Mesodermal cell (in vitro differentiated cells): ENCODE data around the gene TSNAX.
"Not testable (repeated sequence)": the region's sequence is repeated elsewhere in the genome, so short reads cannot be mapped to it uniquely, and the experiment has no call there.

Experiments used
- H3K27ac ChIP-seq: 2 replicates; pipeline ENCODE4 v1.7.0; 2013; ENCODE audit warnings: mild to moderate bottlenecking, low read depth, low read length, moderate library complexity; ENCODE audit not compliant: severe bottlenecking
- H3K36me3 ChIP-seq: 2 replicates; pipeline ENCODE4 v1.7.1; 2013; ENCODE audit warnings: mild to moderate bottlenecking, low read length, moderate library complexity; ENCODE audit not compliant: control insufficient read depth, insufficient read depth
- H3K4me1 ChIP-seq: one replicate; pipeline ENCODE4 v1.7.1; 2013; ENCODE audit warnings: mild to moderate bottlenecking, low read length; ENCODE audit not compliant: insufficient read depth, control insufficient read depth, poor library complexity, severe bottlenecking
- H3K4me3 ChIP-seq: 2 replicates; pipeline ENCODE4 v1.7.0; 2013; ENCODE audit warnings: low read length, control low read depth, mild to moderate bottlenecking; ENCODE audit not compliant: insufficient read depth, poor library complexity, severe bottlenecking; ENCODE audit errors: extremely low read depth
- H3K9me3 ChIP-seq: 2 replicates; pipeline ENCODE4 v1.7.1; 2013; ENCODE audit warnings: mild to moderate bottlenecking, low read length, moderate library complexity; ENCODE audit not compliant: control insufficient read depth
- WGBS, 2 experiments: methylation state at CpG; one replicate each; pipeline ENCODE4 v1.1.5; 2013; ENCODE audit warnings: missing lambda C conversion rate in 2 of 2; ENCODE audit not compliant: insufficient coverage in 2 of 2; 5-methylcytosine and 5-hydroxymethylcytosine counted together

Gene TSNAX

DNA sequence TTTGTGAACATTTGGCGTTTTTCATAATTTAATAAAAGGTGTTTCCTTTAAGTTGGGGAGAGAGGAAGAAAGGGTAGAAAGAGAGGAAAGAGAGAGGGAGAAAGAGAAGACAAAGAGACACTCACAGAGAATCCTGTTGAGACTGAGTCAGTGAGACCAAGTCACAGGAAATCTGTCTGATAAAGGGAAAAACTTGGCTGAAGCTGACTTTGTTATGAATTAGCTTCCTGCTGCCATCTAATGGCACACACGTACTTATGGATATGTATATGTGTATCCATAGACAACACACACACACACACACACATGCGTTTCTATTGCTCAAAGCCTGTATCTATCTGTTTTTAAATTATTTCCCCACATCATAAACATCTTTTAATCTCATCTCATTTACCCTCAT is 55.6 kb downstream of the TSNAX start:
- H3K27ac ChIP-seq: no peak overlapping the region
- H3K9me3 ChIP-seq: no peaks in the 10 kb centered on the region
- H3K36me3 ChIP-seq: no peaks in the 10 kb centered on the region
- H3K4me1 ChIP-seq: no peaks in the 10 kb centered on the region
- whole genome bisulfite sequencing, 2 experiments: 83 to 90% methylated on average over 1 of the region's 3 CpGs
- no peak overlapping the region for H3K4me3 ChIP-seq

DNA sequence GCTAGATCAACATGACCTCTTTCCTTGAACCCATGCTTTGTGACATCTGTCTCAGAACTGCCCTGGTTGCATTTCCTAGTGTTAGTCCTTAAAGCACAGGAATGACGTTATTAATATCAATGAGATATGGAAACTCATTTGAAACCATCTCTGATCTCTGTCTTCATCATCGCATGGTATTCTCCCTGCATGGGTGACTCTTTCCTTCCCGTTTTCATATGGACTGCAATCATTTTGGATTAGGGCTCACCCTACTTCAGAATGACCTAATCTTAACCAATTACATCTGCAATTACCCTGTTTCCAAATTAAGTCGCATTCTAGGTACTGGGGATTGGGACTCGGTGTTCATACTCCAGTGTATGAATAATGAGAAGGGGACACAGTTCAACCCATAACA is 56.5 kb downstream of the TSNAX start:
- Histone ChIP-seq H3K4me1 (no peaks in the 10 kb centered on the region), H3K4me3 (no peak overlapping the region), H3K36me3 (no peaks in the 10 kb centered on the region), H3K9me3 (no peaks in the 10 kb centered on the region), H3K27ac (no peak overlapping the region)
- WGBS, 2 experiments: 86 to 100% methylated on average over 1 to 2 of the region's 5 CpGs

- Histone ChIP-seq H3K36me3 (no peaks in the 10 kb centered on the region), H3K27ac (peak overlapping the region; percentile 64), H3K4me1 (no peaks in the 10 kb centered on the region), H3K9me3 (no peaks in the 10 kb centered on the region), H3K4me3 (no peak overlapping the region)
- WGBS, 2 experiments: 20 to 67% methylated on average over 1 to 5 of the region's 12 CpGs
Observed at GRCh38 chr1:231590453-231591198, 62.2 kb downstream of the TSNAX start.

- H3K36me3 ChIP-seq: no peaks in the 10 kb centered on the region
- no peak overlapping the region for H3K4me3 ChIP-seq
- no peaks in the 10 kb centered on the region for H3K4me1 ChIP-seq
- no peaks in the 10 kb centered on the region for H3K9me3 ChIP-seq
- WGBS, 2 experiments: 79 to 83% methylated on average over 8 to 9 of the region's 11 CpGs
- no peak overlapping the region for H3K27ac ChIP-seq
Observed at GRCh38 chr1:231591466-231591865, 63.0 kb downstream of the TSNAX start.

GRCh38 chr1:231592809-231593208 is 64.3 kb downstream of the TSNAX start:
- no peaks in the 10 kb centered on the region for H3K4me1 ChIP-seq
- no peak overlapping the region for H3K4me3 ChIP-seq
- H3K27ac ChIP-seq: no peak overlapping the region
- no peaks in the 10 kb centered on the region for H3K9me3 ChIP-seq
- H3K36me3 ChIP-seq: no peaks in the 10 kb centered on the region
- no CpG with 5 or more reads among the region's 1 CpG for WGBS, 2 experiments

- not testable (repeated sequence) for H3K27ac ChIP-seq, H3K4me3 ChIP-seq, H3K36me3 ChIP-seq, H3K9me3 ChIP-seq, H3K4me1 ChIP-seq
- WGBS, 2 experiments: no CpG with 5 or more reads among the region's 1 CpG
Observed at GRCh38 chr1:231593264-231593663, 64.8 kb downstream of the TSNAX start.

DNA sequence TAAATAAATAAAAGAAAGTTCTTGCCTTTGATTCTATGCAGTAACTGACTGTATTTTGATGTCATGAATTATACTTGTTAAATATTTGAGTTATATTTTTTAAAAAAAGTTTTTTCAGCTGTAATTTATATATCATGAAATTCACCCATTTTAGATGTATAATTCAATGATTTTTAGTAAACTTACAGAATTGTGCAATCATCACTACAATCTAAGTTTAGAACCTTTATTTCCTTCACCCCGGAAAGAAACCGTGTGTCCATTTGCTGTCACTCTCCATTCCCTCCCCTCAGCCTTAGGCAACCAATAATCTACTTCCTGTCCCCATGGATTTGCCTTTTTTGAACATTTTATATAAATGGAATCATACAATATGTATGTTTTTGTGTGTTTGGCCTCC is 65.7 kb downstream of the TSNAX start:
- H3K27ac ChIP-seq: no peak overlapping the region
- 63% methylated on average over 2 of the region's 2 CpGs; no CpG with 5 or more reads in 1 of the 2 experiments for WGBS, 2 experiments
- H3K4me3 ChIP-seq: no peak overlapping the region
- no peaks in the 10 kb centered on the region for H3K4me1 ChIP-seq
- H3K36me3 ChIP-seq: no peaks in the 10 kb centered on the region
- no peaks in the 10 kb centered on the region for H3K9me3 ChIP-seq

DNA sequence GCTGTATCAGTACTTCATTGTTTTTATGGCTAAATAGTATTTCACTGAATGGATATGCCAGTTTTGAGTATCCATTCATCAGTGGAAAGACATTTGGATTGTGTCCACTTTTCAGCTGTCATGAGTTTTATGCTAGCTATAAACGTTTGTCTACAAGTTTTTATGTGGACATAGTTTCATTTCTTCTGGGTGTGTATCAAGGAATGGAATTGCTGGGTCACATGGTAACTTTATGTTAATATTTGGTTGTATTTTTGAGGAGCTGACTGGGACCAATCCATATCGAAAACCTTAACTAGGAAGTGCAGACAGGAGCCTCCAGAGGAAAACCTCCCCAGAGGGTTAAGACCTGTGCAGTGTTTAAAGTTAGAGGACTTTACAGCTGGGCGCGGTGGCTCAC is 66.3 kb downstream of the TSNAX start:
- WGBS, 2 experiments: 82 to 90% methylated on average over 4 of the region's 4 CpGs
- no peaks in the 10 kb centered on the region for H3K36me3 ChIP-seq
- H3K27ac ChIP-seq: no peak overlapping the region
- H3K4me1 ChIP-seq: no peaks in the 10 kb centered on the region
- H3K4me3 ChIP-seq: no peak overlapping the region
- no peaks in the 10 kb centered on the region for H3K9me3 ChIP-seq

- WGBS, 2 experiments: 41 to 42% methylated on average over 2 to 4 of the region's 5 CpGs
- H3K9me3 ChIP-seq: no peaks in the 10 kb centered on the region
Observed at GRCh38 chr1:231596337-231596791, 67.9 kb downstream of the TSNAX start.

GRCh38 chr1:231597971-231598370 is 69.5 kb downstream of the TSNAX start:
- no peak overlapping the region for H3K4me3 ChIP-seq
- H3K4me1 ChIP-seq: no peaks in the 10 kb centered on the region
- H3K9me3 ChIP-seq: no peaks in the 10 kb centered on the region
- H3K36me3 ChIP-seq: no peaks in the 10 kb centered on the region
- no CpG with 5 or more reads among the region's 1 CpG for WGBS, 2 experiments
- H3K27ac ChIP-seq: no peak overlapping the region

More at GRCh38 chr1:231596337-231596791, 67.9 kb downstream of the TSNAX start:
- Histone ChIP-seq H3K4me1 (no peaks in the 10 kb centered on the region), H3K36me3 (no peaks in the 10 kb centered on the region), H3K27ac (no peak overlapping the region), H3K4me3 (no peak overlapping the region)

- no peak overlapping the region for H3K4me3 ChIP-seq
- H3K27ac ChIP-seq: no peak overlapping the region
- H3K9me3 ChIP-seq: no peaks in the 10 kb centered on the region
- no peaks in the 10 kb centered on the region for H3K36me3 ChIP-seq
- 93 to 95% methylated on average over 2 to 4 of the region's 7 CpGs for WGBS, 2 experiments
- no peaks in the 10 kb centered on the region for H3K4me1 ChIP-seq
Observed at GRCh38 chr1:231600458-231600976, 72.0 kb downstream of the TSNAX start.
